Upper lobe of left lung (tissue), 6 donors: ENCODE measurements around the gene PCDH12. TPM values are rescaled to one million over a fixed set of nuclear protein-coding genes. Genes with fewer than 3 reads are reported as not detected.
A peak's percentile ranks its signal among the peaks of the same experiment; 100 is the strongest.

Source experiments
- ATAC-seq, 2 donors: fragments of 200-7000 bp; cut with Tn5 transposase; one replicate each; pipeline ENCODE4 v1.9.1; 2022; ENCODE audit warnings: mild to moderate bottlenecking in 2 of 2, moderate library complexity in 2 of 2; ENCODE audit not compliant: low FRiP score in 2 of 2
- DNase-seq, 2 donors: peaks; one replicate each; pipeline ENCODE4 v3.0.0-alpha.2; 2019 to 2020
- H3K27ac ChIP-seq, 4 donors: fragments of 200-600 bp; sonication (generic); one replicate each; pipeline ENCODE4 v1.5.1; 2016 to 2019
- H3K27me3 ChIP-seq, 4 donors: fragments of 200-600 bp; sonication (generic); one replicate each; pipeline ENCODE4 v1.5.1; 2017 to 2019
- H3K36me3 ChIP-seq, 4 donors: fragments of 200-600 bp; sonication (generic); one replicate each; pipeline ENCODE4 v1.5.1; 2016 to 2019
- H3K4me1 ChIP-seq, 4 donors: fragments of 200-600 bp; sonication (generic); one replicate each; pipeline ENCODE4 v1.5.1; 2018 to 2019
- H3K4me3 ChIP-seq, 4 donors: fragments of 200-600 bp; sonication (generic); one replicate each; pipeline ENCODE4 v1.5.1; 2017 to 2019; ENCODE audit warnings: mild to moderate bottlenecking in 2 of 4, moderate library complexity in 1 of 4
- H3K9me3 ChIP-seq, 4 donors: fragments of 200-600 bp; sonication (generic); one replicate each; pipeline ENCODE4 v1.5.1; 2018 to 2019
- CTCF ChIP-seq, 6 experiments: fragments of 450-650 bp in 4 of 6; fragments of 200-600 bp in 2 of 6; sonication (generic) in 2 of 6; IDR thresholded peaks; one replicate each; pipeline ENCODE4 v1.5.1; 2016 to 2019; ENCODE audit warnings: antibody characterized with exemption in 6 of 6
- EP300 ChIP-seq, 4 donors: sonication (generic); formaldehyde crosslinking; IDR thresholded peaks; one replicate each; pipeline ENCODE4 v1.5.1; 2017; ENCODE audit warnings: antibody characterized with exemption in 4 of 4, control low read depth in 2 of 4
- POLR2A ChIP-seq, 4 donors: fragments of 450-650 bp; IDR thresholded peaks; one replicate each; pipeline ENCODE4 v1.5.1; 2016 to 2017; ENCODE audit warnings: antibody characterized with exemption in 4 of 4, mild to moderate bottlenecking in 2 of 4
- POLR2AphosphoS5 ChIP-seq, 2 donors: sonication (generic); formaldehyde crosslinking; IDR thresholded peaks; one replicate each; pipeline ENCODE4 v1.5.1; 2017; ENCODE audit warnings: antibody characterized with exemption in 2 of 2
- WGBS, 2 donors: methylation state at CpG; one replicate each; pipeline ENCODE4 v1.1.5; 2017 to 2018; 5-methylcytosine and 5-hydroxymethylcytosine counted together
- total RNA-seq, 6 donors: library from RNA; depleted of rRNA in 4 of 6; stranded (reverse); fragments of >200 nt in 4 of 6; gene quantifications; one replicate each; pipeline versions ENCODE4 v1.1.0 to v1.2.1, GENCODE V29; 2016 to 2021
- donor health status: DM: no; HTN: no; CAD: no; lungs with moderate emphysema.
- donor health status: DM: no; HTN: yes; CAD: no; lungs with severe emphysema.

Gene PCDH12
- total RNA-seq, 6 donors from 2014 or later = 2.1 to 26.0 (median 10.7) TPM

GRCh38 chr5:141931694-141932093, 26.3 kb downstream of the PCDH12 start:
- Histone ChIP-seq H3K27ac (no peak overlapping the region), H3K36me3 (peaks cover 38 to 100% (median 87%) of the 10 kb centered on the region in 4 donors)
- WGBS, 2 donors = 91% methylated on average over 5 of the region's 5 CpGs

GRCh38 chr5:141929398-141930058, 28.5 kb downstream of the PCDH12 start:
- peaks cover 6 to 31% (median 18%) of the 10 kb centered on the region in 4 donors for H3K4me1 ChIP-seq
- WGBS, 2 donors = 94 to 95% methylated on average over 19 of the region's 19 CpGs
- DNase-seq (no peak), ATAC-seq (no peak)
- H3K4me3 ChIP-seq = no peak overlapping the region
- H3K36me3 ChIP-seq = peaks cover 31 to 100% (median 84%) of the 10 kb centered on the region in 4 donors
- H3K27me3 ChIP-seq = no peaks in the 10 kb centered on the region
- H3K27ac ChIP-seq = peak overlapping the region in 1 of 4 donors; percentile 36
- TF ChIP-seq CTCF (IDR thresholded peaks at IDR 0.05) = no peak
- TF ChIP-seq EP300 (IDR thresholded peaks at IDR 0.05) = no peak
- TF ChIP-seq POLR2AphosphoS5 (IDR thresholded peaks at IDR 0.05) = no peak
- no peak for TF ChIP-seq POLR2A (IDR thresholded peaks at IDR 0.05)
- no peaks in the 10 kb centered on the region for H3K9me3 ChIP-seq

More at GRCh38 chr5:141931694-141932093, 26.3 kb downstream of the PCDH12 start:
- H3K9me3 ChIP-seq = no peaks in the 10 kb centered on the region
- H3K4me3 ChIP-seq = no peak overlapping the region
- H3K27me3 ChIP-seq = no peaks in the 10 kb centered on the region
- peaks cover 0 to 23% (median 8%) of the 10 kb centered on the region in 4 donors for H3K4me1 ChIP-seq
- DNase-seq = no peak
- no peak for ATAC-seq
- TF ChIP-seq CTCF (IDR thresholded peaks at IDR 0.05) (no peak), EP300 (IDR thresholded peaks at IDR 0.05) (no peak), POLR2AphosphoS5 (IDR thresholded peaks at IDR 0.05) (no peak), POLR2A (IDR thresholded peaks at IDR 0.05) (no peak)

GRCh38 chr5:141928051-141928450, 30.0 kb downstream of the PCDH12 start:
- 63 to 68% methylated on average over 6 to 8 of the region's 8 CpGs for whole genome bisulfite sequencing, 2 donors
- H3K4me3 ChIP-seq = no peak overlapping the region
- no peaks in the 10 kb centered on the region for H3K27me3 ChIP-seq
- TF ChIP-seq CTCF (IDR thresholded peaks at IDR 0.05) = no peak
- no peak for TF ChIP-seq POLR2A (IDR thresholded peaks at IDR 0.05)
- no peak for TF ChIP-seq EP300 (IDR thresholded peaks at IDR 0.05)
- peak in 1 of 2 donors; percentile 29 for TF ChIP-seq POLR2AphosphoS5 (IDR thresholded peaks at IDR 0.05)
- no peak for DNase-seq
- H3K9me3 ChIP-seq = no peaks in the 10 kb centered on the region
- H3K4me1 ChIP-seq = peaks cover 11 to 39% (median 25%) of the 10 kb centered on the region in 4 donors
- peaks cover 31 to 85% (median 73%) of the 10 kb centered on the region in 4 donors for H3K36me3 ChIP-seq
- H3K27ac ChIP-seq = peak overlapping the region in 2 of 4 donors; percentile 25 to 59
- ATAC-seq = no peak

- ATAC-seq = no peak
- H3K27me3 ChIP-seq = no peaks in the 10 kb centered on the region
- DNase-seq = no peak
- WGBS, 2 donors = 75 to 85% methylated on average over 2 of the region's 2 CpGs
- peak overlapping the region in 2 of 4 donors; percentile 4 to 64 for H3K27ac ChIP-seq
- H3K4me3 ChIP-seq = no peak overlapping the region
- no peaks in the 10 kb centered on the region for H3K9me3 ChIP-seq
- peaks cover 31 to 69% (median 61%) of the 10 kb centered on the region in 4 donors for H3K36me3 ChIP-seq
- H3K4me1 ChIP-seq = peaks cover 11 to 45% (median 29%) of the 10 kb centered on the region in 4 donors
- TF ChIP-seq POLR2AphosphoS5 (IDR thresholded peaks at IDR 0.05) (no peak), POLR2A (IDR thresholded peaks at IDR 0.05) (no peak), EP300 (IDR thresholded peaks at IDR 0.05) (no peak), CTCF (IDR thresholded peaks at IDR 0.05) (no peak)
These were observed 31.6 kb downstream of the PCDH12 start for GRCh38 chr5:141926434-141926833.
